ENCODE data around the gene CDH3. TPM values are rescaled to one million over a fixed set of nuclear protein-coding genes. Genes with fewer than 3 reads are reported as not detected.

The CDH3 gene
- total and polyA plus RNA-seq, 2 experiments from 2014 or later, result 78.0 to 210 TPM

- Histone ChIP-seq H3K27me3 (ENCODE audit: insufficient read depth) (no peaks in the 10 kb centered on the region), H3K4me3 (no peak overlapping the region), H3K9me2 (ENCODE audit: insufficient read depth) (no peaks in the 10 kb centered on the region), H2AFZ (no peak overlapping the region), H3F3A (replicated peaks; ENCODE audit: low read depth) (0 out of 2 replicates have a peak, but pooled peaks cover 3% of the 10 kb centered on the region), H3K79me2 (replicated peaks; ENCODE audit: insufficient read depth) (peaks cover 97% of the 10 kb centered on the region), H3K27ac (ENCODE audit: low read depth) (no peak overlapping the region), H3K36me3 (ENCODE audit: insufficient read depth) (no peaks in the 10 kb centered on the region), H4K20me1 (replicated peaks; ENCODE audit: insufficient read depth) (peaks cover 24% of the 10 kb centered on the region; the same call in 1 of the 2 replicates), H3K4me1 (ENCODE audit: insufficient read depth) (peaks cover 13% of the 10 kb centered on the region), H3K4me2 (no peak overlapping the region)
- no peak for DNase-seq (ENCODE audit: low spot score)
- no peaks in the 10 kb centered on the region for H3K9me3 Mint-ChIP-seq
- peaks cover 3% of the 10 kb centered on the region for H3K27me3 Mint-ChIP-seq (ENCODE audit: insufficient read depth, low read depth, poor library complexity)
- H3K27ac Mint-ChIP-seq, result 0 out of 2 replicates have a peak overlapping the region, but pooled peaks have one; percentile 58
- no peak for ATAC-seq
- H3K4me1 Mint-ChIP-seq, result peaks cover 22% of the 10 kb centered on the region
- no peak overlapping the region for H3K4me3 Mint-ChIP-seq
- peaks cover 22% of the 10 kb centered on the region for H3K36me3 Mint-ChIP-seq (ENCODE audit: low read depth)
- TF ChIP-seq ZNF114 (CRISPR knock-in tag; IDR thresholded peaks at IDR 0.05) (no peak), ETS1 (IDR thresholded peaks at IDR 0.05) (no peak), ZNF462 (CRISPR knock-in tag; IDR thresholded peaks at IDR 0.05) (no peak), ZNF331 (CRISPR knock-in tag; IDR thresholded peaks at IDR 0.05; ENCODE audit: low read depth) (no peak), STAT1 (IDR thresholded peaks at IDR 0.05; ENCODE audit: unreplicated experiment) (no peak), POLR2AphosphoS5 (IDR thresholded peaks at IDR 0.05; ENCODE audit: low read depth) (no peak), CREB1 (CRISPR knock-in tag; IDR thresholded peaks at IDR 0.05; ENCODE audit: low read depth) (no peak), JUNB (IDR thresholded peaks at IDR 0.05; ENCODE audit: unreplicated experiment) (no peak), CTCF (conservative IDR thresholded peaks at IDR 0.05; ENCODE audit: low read depth in 2 of 2) (no peak), REST (IDR thresholded peaks at IDR 0.05; ENCODE audit: unreplicated experiment) (no peak), NANOG (IDR thresholded peaks at IDR 0.05; ENCODE audit: borderline replicate concordance) (no peak), EZH2phosphoT487 (IDR thresholded peaks at IDR 0.05; ENCODE audit: unreplicated experiment) (no peak), EZH2 (IDR thresholded peaks at IDR 0.05; ENCODE audit: low read depth, unreplicated experiment) (no peak)
Measured at GRCh38 chr16:68658974-68659360, 13.9 kb downstream of the CDH3 start.

All from GM23338 (cell line).